HG03469 (cell line): Measurements from ENCODE around the gene TMPRSS11B.
"Not testable (repeated sequence)": the region's sequence is repeated elsewhere in the genome, so short reads cannot be mapped to it uniquely, and the experiment has no call there.

Experiments used
- ATAC-seq: cut with Tn5 transposase; IDR thresholded peaks from one replicate; pipeline ENCODE4 v1.9.1; 2021; ENCODE audit warnings: mild to moderate bottlenecking, moderate library complexity, moderate number of reproducible peaks; ENCODE audit not compliant: unreplicated experiment

TMPRSS11B gene

DNA sequence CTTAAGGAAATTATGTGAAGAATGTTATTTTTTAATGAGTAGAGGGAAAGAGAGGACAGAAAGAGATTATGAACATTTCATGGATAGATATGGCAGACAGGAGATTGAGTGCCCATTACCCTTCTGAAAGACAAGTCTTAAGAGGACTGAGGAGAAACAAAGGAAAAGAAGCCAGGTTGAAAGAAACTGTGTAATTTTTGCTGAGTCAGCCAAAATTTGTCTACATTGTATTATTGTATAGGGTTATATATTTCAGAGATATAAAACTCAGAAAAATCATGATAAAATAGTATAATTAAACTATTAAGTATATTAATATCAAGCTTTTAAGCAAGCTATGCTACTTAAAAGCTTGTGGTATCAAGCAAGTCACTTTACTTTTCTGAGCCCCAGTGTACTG lies 4.9 kb downstream of the TMPRSS11B start:
- ATAC-seq = no peak

DNA sequence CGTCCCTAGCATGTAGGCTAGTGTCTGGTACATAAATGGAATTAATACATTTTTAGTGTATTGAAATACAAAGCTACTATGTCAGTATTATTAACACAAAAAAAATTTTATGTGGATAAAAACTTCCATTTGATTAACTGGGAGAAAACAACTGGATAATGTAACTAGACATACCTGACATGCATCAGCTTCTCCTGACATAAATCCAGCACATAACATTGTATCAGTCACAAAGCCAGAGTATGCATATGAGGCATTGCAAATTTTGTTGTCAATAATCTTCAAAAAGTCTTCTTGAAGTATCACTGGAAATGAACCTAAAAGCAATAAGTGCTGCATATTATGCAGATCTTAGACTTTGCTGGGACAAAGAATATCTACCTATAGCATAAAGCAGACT lies 16.9 kb downstream of the TMPRSS11B start:
- no peak for ATAC-seq

DNA sequence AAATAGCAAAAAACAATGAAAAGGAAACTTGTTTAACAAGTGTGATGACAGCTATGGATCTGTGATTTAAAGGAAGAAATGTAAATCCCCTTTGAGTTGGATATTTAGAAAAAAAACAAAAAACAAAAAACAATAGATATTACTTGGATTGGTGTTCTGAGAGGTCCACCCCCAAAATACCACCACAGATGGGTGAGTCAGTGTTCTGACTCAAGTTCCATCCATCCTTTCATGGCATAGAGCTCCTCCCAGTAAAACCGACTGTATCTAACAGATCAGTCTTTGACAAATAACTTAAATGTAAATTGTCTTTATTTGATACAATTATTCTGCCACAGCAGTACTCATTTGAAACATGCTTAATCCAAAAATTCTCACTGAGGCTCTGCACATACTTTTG lies 27.4 kb downstream of the TMPRSS11B start:
- ATAC-seq = no peak

DNA sequence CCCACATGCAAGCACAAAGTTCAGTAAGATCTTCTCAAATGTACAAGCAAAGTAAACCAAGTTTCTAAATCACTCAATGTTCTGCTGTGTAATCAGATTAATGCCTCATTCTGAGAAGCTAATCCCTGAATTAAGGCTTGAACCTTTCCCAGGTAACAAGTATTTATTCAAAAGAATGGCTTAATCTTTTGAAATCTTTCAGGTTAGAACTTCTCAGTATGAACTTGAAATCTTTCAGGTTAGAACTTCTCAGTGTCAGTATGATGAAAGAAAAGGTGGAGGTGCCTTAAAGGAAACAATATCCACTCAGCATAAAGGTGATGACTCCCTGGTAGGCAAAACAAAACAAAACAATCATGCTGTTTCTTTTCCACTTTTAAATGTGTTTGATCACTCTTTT lies 29.0 kb downstream of the TMPRSS11B start:
- ATAC-seq = no peak

DNA sequence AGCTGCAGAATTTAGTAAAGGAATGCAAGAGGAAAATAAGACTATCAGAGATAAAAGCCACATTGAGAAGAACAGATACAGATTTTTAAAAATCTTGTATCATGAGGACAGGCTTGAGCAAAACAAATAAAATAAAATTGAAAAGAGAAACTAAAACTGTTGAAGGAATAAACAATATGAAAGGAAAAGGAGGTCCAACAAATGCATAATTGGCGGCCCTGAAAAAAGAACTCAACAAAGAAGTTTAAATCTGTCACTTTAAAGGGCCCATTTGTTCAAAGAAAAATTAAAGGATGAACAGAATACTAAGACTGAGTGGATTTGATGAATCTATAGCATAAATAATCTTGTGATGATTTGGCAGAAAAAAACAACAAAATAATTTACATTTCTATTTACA lies 36.5 kb downstream of the TMPRSS11B start:
- ATAC-seq = no peak

DNA sequence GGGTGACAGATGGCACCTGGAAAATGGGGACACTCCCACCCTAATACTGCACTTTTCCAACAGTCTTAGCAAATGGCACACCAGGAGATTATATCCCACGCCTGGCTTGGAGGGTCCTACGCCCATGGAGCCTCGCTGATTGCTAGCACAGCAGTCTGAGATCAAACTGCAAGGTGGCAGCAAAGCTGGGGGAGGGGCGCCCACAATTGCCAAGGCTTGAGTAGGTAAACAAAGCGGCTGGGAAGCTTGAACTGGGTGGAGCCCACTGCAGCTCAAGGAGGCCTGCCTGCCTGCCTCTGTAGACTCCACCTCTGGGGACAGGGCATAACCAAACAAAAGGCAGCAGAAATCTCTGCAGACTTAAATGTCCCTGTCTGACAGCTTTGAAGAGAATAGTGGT lies 51.2 kb downstream of the TMPRSS11B start:
- ATAC-seq = not testable (repeated sequence)

DNA sequence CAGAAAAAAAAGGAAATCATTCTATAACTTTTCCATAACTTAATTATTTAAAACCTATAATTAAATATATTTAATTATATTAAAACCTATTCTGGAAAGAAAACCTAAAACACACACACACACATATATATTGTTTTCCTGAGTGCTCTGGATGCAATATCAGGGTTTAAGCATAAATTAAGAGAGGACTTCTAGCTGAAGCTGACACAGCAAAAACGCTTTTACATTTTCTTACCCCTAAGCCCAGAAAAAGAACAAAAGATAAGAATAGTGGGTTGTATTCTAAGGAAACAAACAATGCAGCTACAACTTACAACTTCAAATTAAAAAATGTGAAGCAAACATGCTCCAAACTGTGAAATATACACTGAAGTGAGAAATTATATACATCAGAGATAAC lies 52.3 kb downstream of the TMPRSS11B start:
- ATAC-seq = no peak

DNA sequence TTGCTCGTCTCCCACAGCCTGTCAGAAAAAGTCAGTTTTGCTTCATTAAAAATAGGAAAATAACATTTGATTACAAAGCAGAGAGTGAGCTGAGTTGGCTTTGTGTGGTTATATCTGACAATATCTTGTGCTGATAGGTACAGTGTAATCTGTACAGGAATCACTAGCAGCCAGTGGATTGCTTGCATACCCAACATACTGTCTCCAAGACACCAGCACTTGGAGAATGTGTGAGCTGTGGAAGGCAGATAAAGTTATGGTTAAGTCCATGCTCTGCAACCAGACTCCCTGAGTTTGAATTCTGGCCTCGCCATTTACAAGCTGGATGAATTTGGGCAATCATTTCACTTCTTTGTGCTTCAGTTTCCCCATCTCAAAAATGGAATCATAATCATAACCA lies 58.3 kb downstream of the TMPRSS11B start:
- no peak for ATAC-seq

DNA sequence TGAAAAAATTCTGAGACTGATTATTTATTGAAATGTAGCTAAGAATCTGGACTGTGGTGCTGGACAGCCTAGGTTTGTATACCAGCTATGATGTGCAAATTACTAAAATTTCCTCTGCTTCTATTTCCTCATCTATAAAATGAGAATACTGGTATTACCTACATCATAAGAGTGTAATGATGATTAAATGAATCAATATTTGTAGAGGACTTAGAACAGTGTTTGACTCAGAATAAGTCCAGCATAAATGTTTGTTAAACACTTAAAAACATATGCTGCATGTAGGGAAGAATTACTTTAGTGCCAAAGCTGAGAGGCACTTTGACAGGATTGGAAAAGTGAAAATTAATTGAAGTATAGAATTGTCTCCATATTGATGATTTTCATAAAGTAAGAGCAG lies 60.6 kb downstream of the TMPRSS11B start:
- no peak for ATAC-seq

DNA sequence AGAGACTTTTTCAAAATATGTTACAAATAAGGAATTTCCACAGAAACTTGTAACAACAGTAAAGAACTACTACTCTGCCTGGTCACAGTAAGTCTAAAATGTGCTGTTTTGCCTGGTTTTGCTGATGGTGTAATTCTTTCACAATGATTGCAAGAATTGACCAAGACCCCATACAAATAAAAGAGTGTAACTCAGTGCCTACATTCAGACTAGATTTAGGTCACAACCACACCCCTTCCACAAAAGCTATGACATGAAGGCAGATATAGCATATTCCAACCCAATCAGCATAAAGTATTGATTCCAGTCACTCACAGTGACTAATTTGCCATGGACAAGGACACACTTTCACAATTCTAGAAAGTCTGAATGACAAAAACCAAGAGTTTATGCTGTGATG lies 62.1 kb downstream of the TMPRSS11B start:
- ATAC-seq = no peak

DNA sequence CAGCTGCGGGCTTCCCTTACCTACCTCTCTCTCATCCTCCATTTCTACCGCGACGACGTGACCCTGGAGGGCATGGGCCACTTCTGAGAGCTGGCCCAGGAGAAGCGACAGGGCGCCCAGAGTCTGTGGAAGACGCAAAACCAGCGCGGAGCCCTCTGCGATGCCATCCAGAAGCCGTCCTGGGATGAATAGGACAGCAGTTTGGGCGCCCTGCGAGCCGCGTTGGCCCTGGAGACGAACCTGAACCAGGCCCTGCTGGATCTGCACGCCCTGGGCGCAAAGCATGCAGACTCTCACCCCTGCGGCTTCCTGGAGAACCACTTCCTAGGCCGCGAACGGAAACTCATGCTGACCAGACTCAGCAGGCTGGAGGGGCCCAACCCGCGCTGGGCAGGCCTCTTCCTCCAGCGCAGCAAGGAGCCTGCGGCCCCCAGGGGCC lies 63.1 kb downstream of the TMPRSS11B start:
- no peak for ATAC-seq

DNA sequence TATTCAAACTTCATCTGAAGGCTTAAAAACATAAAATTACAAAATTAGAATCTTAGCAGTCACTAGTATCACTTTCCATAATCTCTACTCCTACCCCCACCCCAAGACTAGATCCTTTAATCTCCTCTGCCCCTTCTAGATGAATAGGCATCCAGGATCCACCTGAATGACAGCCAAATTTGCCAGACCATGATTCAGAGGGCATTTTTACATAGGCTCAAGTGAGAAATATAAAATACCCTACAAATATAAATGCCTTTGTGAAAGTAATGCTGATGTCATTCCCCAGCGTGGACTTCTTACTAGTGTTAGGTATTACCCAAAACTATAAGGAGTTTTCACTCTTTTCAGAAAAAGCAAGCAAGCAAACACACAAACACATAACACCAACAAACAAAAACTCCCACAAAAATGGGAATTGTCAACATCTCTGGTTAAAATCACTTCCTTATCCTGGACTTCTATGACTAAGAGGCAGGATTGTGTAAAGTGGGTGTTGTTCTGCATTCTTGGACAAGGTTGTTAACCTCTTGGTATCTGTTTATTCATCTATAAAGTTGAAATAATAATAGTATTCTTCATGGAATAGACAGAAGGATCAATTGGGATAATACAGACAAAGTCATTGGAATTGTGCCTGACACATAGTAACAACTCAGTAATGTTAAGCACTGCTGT lies 64.5 kb downstream of the TMPRSS11B start:
- no peak for ATAC-seq

DNA sequence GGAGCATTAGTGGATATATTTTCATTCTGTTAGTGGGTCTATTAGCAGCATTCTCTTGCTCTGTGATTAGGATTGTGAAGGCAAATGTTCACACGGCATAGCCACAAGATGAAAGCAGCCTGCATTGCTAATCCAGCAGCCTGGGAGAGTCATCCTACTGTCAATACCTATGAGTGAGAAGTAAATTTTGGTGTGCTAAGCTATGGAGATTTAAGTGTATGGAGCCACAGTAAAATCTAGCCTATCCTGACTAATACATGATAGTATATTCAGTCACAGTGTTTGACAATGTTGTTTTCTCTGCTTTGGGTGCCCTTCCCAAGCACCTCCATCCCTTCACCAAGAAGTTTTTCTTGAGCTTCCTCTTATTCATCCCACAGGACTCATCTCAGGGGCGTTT lies 68.6 kb downstream of the TMPRSS11B start:
- ATAC-seq = no peak
